SU-DHL-6 (cell line): ENCODE results near the gene CD101.

Experiments
- H2AFZ ChIP-seq: fragments of 200-600 bp; sonication (generic); 2 replicates; pipeline ENCODE4 v1.6.1; 2014; ENCODE audit warnings: low read depth, mild to moderate bottlenecking, moderate library complexity, mixed read lengths, antibody characterized with exemption, low read length; ENCODE audit not compliant: severe bottlenecking
- H3F3A ChIP-seq: fragments of 200-600 bp; shearing (Covaris generic); 2 replicates; pipeline ENCODE4 v1.6.0; 2016; ENCODE audit warnings: antibody characterized with exemption, mild to moderate bottlenecking; ENCODE audit not compliant: insufficient read depth
- H3K27ac ChIP-seq: fragments of 200-600 bp; sonication (generic); 2 replicates; pipeline ENCODE4 v1.5.1; 2016; ENCODE audit warnings: low read depth, mild to moderate bottlenecking, low read length, moderate library complexity, mixed read lengths
- H3K27me3 ChIP-seq: fragments of 200-600 bp; sonication (generic), shearing (Covaris generic); 2 replicates; pipeline ENCODE4 v1.6.0; 2014; ENCODE audit warnings: mild to moderate bottlenecking, low read length
- H3K36me3 ChIP-seq: fragments of 200-600 bp; sonication (generic); 2 replicates; pipeline ENCODE4 v1.6.1; 2014; ENCODE audit warnings: mild to moderate bottlenecking, low read length, mixed read lengths
- H3K4me2 ChIP-seq: fragments of 300-600, 200-600 bp; shearing (Covaris generic), sonication (generic); 2 replicates; pipeline ENCODE4 v1.6.0; 2014; ENCODE audit warnings: low read length, low read depth, mild to moderate bottlenecking; ENCODE audit not compliant: poor library complexity, severe bottlenecking
- H3K4me3 ChIP-seq: fragments of 200-600 bp; sonication (generic); 2 replicates; pipeline ENCODE4 v1.5.1; 2014; ENCODE audit warnings: antibody characterized with exemption, low read length, mild to moderate bottlenecking, mixed read lengths; ENCODE audit not compliant: insufficient read depth, poor library complexity, severe bottlenecking
- H3K79me2 ChIP-seq: fragments of 200-600 bp; sonication (generic); 2 replicates; pipeline ENCODE4 v1.6.1; 2014; ENCODE audit warnings: mild to moderate bottlenecking, low read length, moderate library complexity; ENCODE audit not compliant: insufficient read depth
- H3K9ac ChIP-seq: fragments of 200-600 bp; sonication (generic); 2 replicates; pipeline ENCODE4 v1.7.0; 2014; ENCODE audit warnings: mild to moderate bottlenecking, low read length
- H3K9me2 ChIP-seq: fragments of 200-600 bp; sonication (generic); replicated peaks from 2 replicates; pipeline ENCODE4 v1.6.1; 2014; ENCODE audit warnings: low read length; ENCODE audit not compliant: insufficient read depth
- H3K9me3 ChIP-seq: fragments of 200-600 bp; sonication (generic); 2 replicates; pipeline ENCODE4 v1.6.1; 2014; ENCODE audit warnings: low read length, mixed read lengths; ENCODE audit not compliant: insufficient read depth
- H4K20me1 ChIP-seq: fragments of 200-600 bp; sonication (generic); 2 replicates; pipeline ENCODE4 v1.6.1; 2014; ENCODE audit warnings: low read depth, mild to moderate bottlenecking, antibody characterized with exemption, low read length, moderate library complexity, mixed read lengths
- CTCF ChIP-seq: fragments of 200-600 bp; sonication (generic); IDR thresholded peaks from one replicate; pipeline ENCODE4 v1.5.1; 2017; ENCODE audit warnings: antibody characterized with exemption, mild to moderate bottlenecking, low read length, moderate library complexity; ENCODE audit not compliant: insufficient read depth, poor library complexity, severe bottlenecking
- EZH2phosphoT487 ChIP-seq: fragments of 200-600 bp; sonication (generic), shearing (Covaris generic); conservative IDR thresholded peaks from 2 replicates; pipeline ENCODE4 v1.6.1; 2018; ENCODE audit warnings: mild to moderate bottlenecking, antibody characterized with exemption, low read length, moderate library complexity, mixed read lengths

The CD101 gene

GRCh38 chr1:116984406-116985160 is 17.0 kb upstream of the CD101 start:
- Histone ChIP-seq H2AFZ (no peak overlapping the region), H3K9me3 (no peaks in the 10 kb centered on the region), H3K9ac (no peak overlapping the region), H3F3A (no peaks in the 10 kb centered on the region), H3K4me3 (no peak overlapping the region), H3K9me2 (no peaks in the 10 kb centered on the region), H3K79me2 (no peaks in the 10 kb centered on the region), H3K27ac (no peak overlapping the region), H3K4me2 (no peak overlapping the region), H3K27me3 (no peaks in the 10 kb centered on the region), H3K36me3 (no peaks in the 10 kb centered on the region), H4K20me1 (no peaks in the 10 kb centered on the region)
- TF ChIP-seq CTCF (no peak), EZH2phosphoT487 (no peak)

DNA sequence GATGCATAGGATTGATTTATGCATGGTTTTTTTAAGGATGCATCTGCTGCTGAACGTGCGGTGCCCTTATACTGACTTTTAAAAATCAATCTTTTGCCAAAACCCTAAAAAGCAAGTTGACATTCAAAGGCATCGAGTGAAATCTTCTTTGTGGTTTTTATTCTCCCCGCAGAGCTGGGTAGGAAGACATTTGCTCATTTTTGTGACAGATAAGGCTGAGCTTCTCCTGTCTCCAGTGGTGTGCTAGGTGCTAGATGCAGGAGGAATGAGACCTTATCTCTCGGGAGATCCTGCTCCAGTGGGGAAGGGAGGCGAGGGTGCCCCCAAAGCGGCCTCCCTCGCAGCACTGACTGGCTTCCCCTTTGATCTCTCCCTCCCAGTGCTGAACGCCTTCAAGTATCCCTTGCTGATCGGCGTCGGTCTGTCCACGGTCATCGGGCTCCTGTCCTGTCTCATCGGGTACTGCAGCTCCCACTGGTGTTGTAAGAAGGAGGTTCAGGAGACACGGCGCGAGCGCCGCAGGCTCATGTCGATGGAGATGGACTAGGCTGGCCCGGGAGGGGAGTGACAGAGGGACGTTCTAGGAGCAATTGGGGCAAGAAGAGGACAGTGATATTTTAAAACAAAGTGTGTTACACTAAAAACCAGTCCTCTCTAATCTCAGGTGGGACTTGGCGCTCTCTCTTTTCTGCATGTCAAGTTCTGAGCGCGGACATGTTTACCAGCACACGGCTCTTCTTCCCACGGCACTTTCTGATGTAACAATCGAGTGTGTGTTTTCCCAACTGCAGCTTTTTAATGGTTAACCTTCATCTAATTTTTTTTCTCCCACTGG is 14.9 kb upstream of the CD101 start:
- no peaks in the 10 kb centered on the region for H4K20me1 ChIP-seq
- H3K4me2 ChIP-seq = no peak overlapping the region
- H3K36me3 ChIP-seq = no peaks in the 10 kb centered on the region
- TF ChIP-seq CTCF (no peak), EZH2phosphoT487 (no peak)
- H3K79me2 ChIP-seq = no peaks in the 10 kb centered on the region
- H3F3A ChIP-seq = no peaks in the 10 kb centered on the region
- no peak overlapping the region for H2AFZ ChIP-seq
- no peak overlapping the region for H3K9ac ChIP-seq
- no peak overlapping the region for H3K4me3 ChIP-seq
- H3K27ac ChIP-seq = no peak overlapping the region
- no peaks in the 10 kb centered on the region for H3K9me2 ChIP-seq
- no peaks in the 10 kb centered on the region for H3K9me3 ChIP-seq
- no peaks in the 10 kb centered on the region for H3K27me3 ChIP-seq

DNA sequence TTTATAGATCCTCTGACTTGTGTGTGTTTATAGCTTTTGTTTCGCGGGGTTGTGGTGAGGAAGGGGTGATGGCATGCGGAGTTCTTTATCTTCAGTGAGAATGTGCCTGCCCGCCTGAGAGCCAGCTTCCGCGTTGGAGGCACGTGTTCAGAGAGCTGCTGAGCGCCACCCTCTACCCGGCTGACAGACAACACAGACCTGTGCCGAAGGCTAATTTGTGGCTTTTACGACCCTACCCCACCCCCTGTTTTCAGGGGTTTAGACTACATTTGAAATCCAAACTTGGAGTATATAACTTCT is 14.4 kb upstream of the CD101 start:
- Histone ChIP-seq H3K27ac (no peak overlapping the region), H3K9ac (no peak overlapping the region), H3K36me3 (no peaks in the 10 kb centered on the region), H3F3A (no peaks in the 10 kb centered on the region), H4K20me1 (no peaks in the 10 kb centered on the region), H3K4me3 (no peak overlapping the region), H3K79me2 (no peaks in the 10 kb centered on the region), H3K27me3 (no peaks in the 10 kb centered on the region), H3K4me2 (no peak overlapping the region), H3K9me3 (no peaks in the 10 kb centered on the region), H3K9me2 (no peaks in the 10 kb centered on the region), H2AFZ (no peak overlapping the region)
- TF ChIP-seq CTCF = no peak
- TF ChIP-seq EZH2phosphoT487 = no peak
